Fibroblast of skin of right biceps (primary cell): ENCODE data around the gene MRGPRX3.

Experiments used
- DNase-seq: peaks from one replicate; pipeline ENCODE4 v3.0.0-alpha.2; 2013

MRGPRX3 gene

GRCh38 chr11:18171377-18172000 lies 39.1 kb downstream of the MRGPRX3 start:
- peak; percentile 22 for DNase-seq

DNA sequence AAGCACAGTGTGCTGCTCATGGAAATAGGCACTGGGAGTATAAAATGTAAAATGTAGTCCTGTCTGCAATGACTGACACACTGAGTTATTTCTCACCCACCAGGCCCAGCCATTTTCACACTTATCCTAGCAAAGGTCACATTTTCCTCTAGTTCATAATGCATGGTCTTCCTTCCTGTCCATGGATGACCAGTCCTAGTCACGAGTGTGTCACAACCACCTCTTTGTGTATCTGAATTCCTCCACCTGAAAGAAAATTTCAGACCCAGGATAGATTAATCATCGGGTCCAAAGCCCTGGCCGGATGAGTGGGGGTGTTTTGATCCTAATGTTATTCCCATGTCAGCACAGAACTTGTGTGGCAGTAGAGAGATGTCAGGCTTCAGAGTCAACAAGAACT lies 40.3 kb downstream of the MRGPRX3 start, which contains the start of gene MRGPRX4:
Gene MRGPRX4 (plus strand): TSS at position 172 of the 400 bp plus-strand sequence. CDS start 420 bp downstream, outside the sequence.
- no peak for DNase-seq

GRCh38 chr11:18173225-18173866 lies 41.0 kb downstream of the MRGPRX3 start:
- DNase-seq = no peak
